ENCODE data around the gene CDH7.

DNA sequence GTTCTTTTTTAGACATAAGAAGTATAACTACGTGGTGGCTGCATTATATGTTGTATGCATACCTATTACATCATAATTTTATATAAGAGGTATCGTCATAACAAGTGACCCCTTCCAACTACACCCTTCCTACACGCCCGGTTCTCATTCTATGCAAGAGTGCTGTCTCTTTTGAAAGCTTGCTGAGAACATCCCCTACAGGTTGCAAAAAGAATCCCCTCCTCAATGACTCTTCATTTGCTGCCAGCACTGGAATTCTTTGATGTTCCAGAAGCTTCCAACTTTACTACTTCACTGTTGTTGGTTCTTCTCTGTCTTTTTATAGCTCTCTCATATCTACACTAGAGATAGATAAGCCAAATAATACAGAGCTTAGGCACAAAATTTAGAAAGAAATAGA, 66.4 kb downstream of the CDH7 start:
- TF ChIP-seq HDGF (IDR thresholded peaks at IDR 0.05; ENCODE audit: borderline replicate concordance) = no peak
- no peak for TF ChIP-seq LEF1 (IDR thresholded peaks at IDR 0.05; ENCODE audit: borderline replicate concordance)
- TF ChIP-seq ELF4 (IDR thresholded peaks at IDR 0.05) = no peak
- no peak for TF ChIP-seq FOXM1 (IDR thresholded peaks at IDR 0.05; ENCODE audit: borderline replicate concordance)
- no peak for TF ChIP-seq L3MBTL2 (conservative IDR thresholded peaks at IDR 0.05)
- TF ChIP-seq TARDBP (IDR thresholded peaks at IDR 0.05) = no peak
- no peak for TF ChIP-seq SUZ12 (IDR thresholded peaks at IDR 0.05)
- no peak for TF ChIP-seq BHLHE40 (IDR thresholded peaks at IDR 0.05; ENCODE audit: borderline replicate concordance)
- no peak for TF ChIP-seq SP1 (IDR thresholded peaks at IDR 0.05)

Measured in HEK293T (cell line).